Calu3 (cell line): ENCODE measurements around the gene REPS2. TPM values are rescaled to one million over a fixed set of nuclear protein-coding genes. Genes with fewer than 3 reads are reported as not detected.

Source experiments
- BruUV-seq: library from RNA; stranded (reverse); fragments of 400-500 nt; replicated peaks from 2 replicates; lab custom pipeline; 2021; lab: Mats Ljungman, UMichigan
- CTCF ChIA-PET: fragments of 300-600 bp; sonication (Branson Sonifier 250); formaldehyde crosslinking; loops from one replicate; lab custom pipeline; 2022; ENCODE audit warnings: antibody characterized with exemption; lab: Charles Lee
- DNase-seq: peaks from one replicate; pipeline ENCODE4 v3.0.0; 2022
- H3K27ac Mint-ChIP-seq: one replicate; pipeline ENCODE4 v1.8.0; 2022; ENCODE audit warnings: mixed read lengths; ENCODE audit not compliant: unreplicated experiment
- H3K27me3 Mint-ChIP-seq: one replicate; pipeline ENCODE4 v1.8.0; 2022; ENCODE audit warnings: mixed read lengths; ENCODE audit not compliant: unreplicated experiment
- H3K36me3 Mint-ChIP-seq: one replicate; pipeline ENCODE4 v1.8.0; 2022; ENCODE audit warnings: mild to moderate bottlenecking, moderate library complexity, mixed read lengths; ENCODE audit not compliant: insufficient read depth, unreplicated experiment
- H3K4me1 Mint-ChIP-seq: one replicate; pipeline ENCODE4 v1.8.0; 2022; ENCODE audit warnings: mild to moderate bottlenecking, low read depth, mixed read lengths; ENCODE audit not compliant: unreplicated experiment
- H3K4me3 Mint-ChIP-seq: one replicate; pipeline ENCODE4 v1.8.0; 2022; ENCODE audit warnings: mild to moderate bottlenecking, low read depth, moderate library complexity, mixed read lengths; ENCODE audit not compliant: unreplicated experiment
- H3K9me3 Mint-ChIP-seq: one replicate; pipeline ENCODE4 v1.8.0; 2022; ENCODE audit warnings: low read depth, mixed read lengths; ENCODE audit not compliant: unreplicated experiment
- CTCF ChIP-seq: fragments of 200-600 bp; IDR thresholded peaks from one replicate; pipeline ENCODE4 v1.8.0; 2022; ENCODE audit warnings: antibody characterized with exemption; ENCODE audit not compliant: unreplicated experiment
- intact Hi-C: fragments of 100-400 bp; cut with micrococcal nuclease; formaldehyde crosslinking; loops from one replicate; pipeline ENCODE4 v1.10.0; 2022; ENCODE audit not compliant: unreplicated experiment
- total RNA-seq: library from RNA; stranded (reverse); gene quantifications from 2 replicates; pipeline ENCODE4 v1.2.3, GENCODE V29; 2022

Gene REPS2
- total RNA-seq, 1 experiment from 2014 or later, result 14.5 TPM

GRCh38 chrX:17098516-17099247 is 152.2 kb downstream of the REPS2 start:
- CTCF ChIA-PET, result no interaction called here
- H3K4me3 Mint-ChIP-seq, result no peak overlapping the region
- H3K36me3 Mint-ChIP-seq, result no peaks in the 10 kb centered on the region
- no peak for DNase-seq
- no peak for TF ChIP-seq CTCF
- intact Hi-C loops, result no loop called here
- H3K27me3 Mint-ChIP-seq, result no peaks in the 10 kb centered on the region
- H3K4me1 Mint-ChIP-seq, result no peaks in the 10 kb centered on the region
- H3K9me3 Mint-ChIP-seq, result no peaks in the 10 kb centered on the region
- H3K27ac Mint-ChIP-seq, result no peak overlapping the region
- no TSS peak for BruUV-seq

GRCh38 chrX:17104433-17104832 is 158.0 kb downstream of the REPS2 start:
- Mint-ChIP-seq H3K36me3 (no peaks in the 10 kb centered on the region), H3K4me3 (no peak overlapping the region), H3K9me3 (no peaks in the 10 kb centered on the region), H3K27ac (no peak overlapping the region), H3K4me1 (no peaks in the 10 kb centered on the region), H3K27me3 (no peaks in the 10 kb centered on the region)
- CTCF ChIA-PET, result no interaction called here
- DNase-seq, result no peak
- TF ChIP-seq CTCF, result no peak
- intact Hi-C loops, result no loop called here
- BruUV-seq, result no TSS peak

- no peaks in the 10 kb centered on the region for H3K9me3 Mint-ChIP-seq
- no peak overlapping the region for H3K27ac Mint-ChIP-seq
- no peak for TF ChIP-seq CTCF
- no peaks in the 10 kb centered on the region for H3K4me1 Mint-ChIP-seq
- no peaks in the 10 kb centered on the region for H3K27me3 Mint-ChIP-seq
- BruUV-seq, result no TSS peak
- no peaks in the 10 kb centered on the region for H3K36me3 Mint-ChIP-seq
- intact Hi-C loops, result loop anchor here (5.0 kb wide), 1 partner anchor 571 kb away; no protein-coding TSS in a partner anchor
- no peak overlapping the region for H3K4me3 Mint-ChIP-seq
- no peak for DNase-seq
- CTCF ChIA-PET, result no interaction called here
Observed at GRCh38 chrX:17120816-17121215, 174.4 kb downstream of the REPS2 start.

- Mint-ChIP-seq H3K9me3 (no peaks in the 10 kb centered on the region), H3K27ac (no peak overlapping the region), H3K4me1 (no peaks in the 10 kb centered on the region), H3K4me3 (no peak overlapping the region), H3K36me3 (no peaks in the 10 kb centered on the region), H3K27me3 (no peaks in the 10 kb centered on the region)
- intact Hi-C loops, result no loop called here
- CTCF ChIA-PET, result no interaction called here
- no TSS peak for BruUV-seq
- DNase-seq, result no peak
- TF ChIP-seq CTCF, result no peak
Observed at GRCh38 chrX:17154001-17154400, 207.5 kb downstream of the REPS2 start.
